Lung microvascular endothelial cell (primary cell): ENCODE data around the gene TTC21A. TPM values are rescaled to one million over a fixed set of nuclear protein-coding genes. Genes with fewer than 3 reads are reported as not detected.
"Not testable (repeated sequence)": the region's sequence is repeated elsewhere in the genome, so short reads cannot be mapped to it uniquely, and the experiment has no call there.

Source experiments
- DNase-seq, 2 donors: peaks; one replicate each; pipeline versions ENCODE4 v3.0.0 to v3.0.0-alpha.2; 2010; ENCODE audit warnings: low read depth in 2 of 2
- total RNA-seq: library from RNA; depleted of rRNA; stranded (reverse); fragments of >200 nt; gene quantifications from 2 replicates; pipeline ENCODE4 v1.2.1, GENCODE V29; 2014

The TTC21A gene
- 1.3 and 1.6 TPM in 2 replicates for total RNA-seq

DNA sequence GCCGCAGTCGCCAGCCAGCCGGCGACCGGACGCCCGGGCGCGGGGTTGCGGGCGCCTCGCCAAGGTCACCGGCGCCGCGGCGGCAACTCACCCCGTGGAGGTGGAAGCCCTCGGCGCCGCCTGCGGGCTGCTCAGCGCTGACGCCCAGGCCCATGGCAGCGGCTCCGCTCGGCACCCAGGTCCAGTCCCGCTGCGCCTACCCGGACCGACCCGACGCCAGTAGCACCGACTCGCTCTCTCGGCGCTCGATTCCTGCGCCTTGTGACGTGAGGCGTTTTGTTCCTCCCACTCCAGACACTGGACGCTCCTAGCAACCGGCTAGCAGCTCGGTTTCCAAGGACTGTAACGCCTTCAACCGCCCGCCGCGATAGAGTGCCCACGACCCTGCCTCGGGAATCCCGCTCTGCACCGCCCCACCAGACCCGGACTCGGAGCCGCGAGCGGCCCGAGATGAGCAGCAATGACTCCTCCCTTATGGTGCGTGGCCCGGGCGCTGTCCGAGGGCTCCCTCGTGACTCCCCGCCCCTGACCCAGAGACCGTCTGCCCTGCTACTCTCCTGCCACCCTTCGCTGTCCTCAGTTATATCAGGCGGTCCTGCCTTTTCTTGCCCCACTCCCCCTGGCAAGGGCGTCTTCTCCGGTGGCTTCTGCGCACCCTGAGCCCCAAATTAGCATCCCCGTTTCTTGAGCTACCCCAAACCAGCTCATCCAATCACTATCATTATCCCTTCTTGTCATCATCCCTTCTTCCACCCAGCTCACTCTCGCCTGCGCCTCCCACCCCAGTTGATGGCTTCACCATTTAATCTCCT is at the start of gene TTC21A, which contains the start of gene GORASP1:
Gene TTC21A, plus strand, starts transcription at position 293 of the 812 bp plus-strand sequence. Its CDS starts 158 bp downstream, at position 451.
Gene GORASP1, minus strand, starts transcription at position 240 of the 812 bp plus-strand sequence. Its CDS starts 86 bp downstream, at position 154.
- peak; percentile 87 to 88 for DNase-seq

GRCh38 chr3:39061228-39061627 is 46.3 kb upstream of the TTC21A start:
- DNase-seq = not testable (repeated sequence)

DNA sequence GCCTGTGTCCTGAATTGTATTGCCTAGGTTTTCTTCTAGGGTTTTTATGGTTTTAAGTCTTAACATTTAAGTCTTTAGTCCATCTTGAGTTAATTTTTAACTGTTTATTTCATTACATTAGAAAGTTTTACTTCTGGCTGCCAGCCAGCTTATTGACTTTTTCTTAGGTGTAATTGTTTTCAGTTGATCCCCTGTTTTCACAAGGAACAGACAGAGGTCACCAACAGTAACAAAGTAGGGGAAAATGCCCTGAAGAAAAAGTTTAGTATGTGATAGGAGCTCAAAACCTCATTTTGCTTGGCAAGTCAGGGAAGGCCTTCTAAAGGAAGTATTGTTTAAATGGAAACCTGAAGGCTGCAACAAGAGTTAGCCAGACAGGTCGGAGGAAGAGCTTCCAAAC is 45.3 kb upstream of the TTC21A start:
- DNase-seq = no peak

GRCh38 chr3:39063143-39063542 is 44.3 kb upstream of the TTC21A start:
- DNase-seq = no peak

GRCh38 chr3:39064646-39065045 is 42.8 kb upstream of the TTC21A start:
- DNase-seq = no peak

GRCh38 chr3:39065197-39065596 is 42.3 kb upstream of the TTC21A start:
- peak; percentile 27 to 40 for DNase-seq

DNA sequence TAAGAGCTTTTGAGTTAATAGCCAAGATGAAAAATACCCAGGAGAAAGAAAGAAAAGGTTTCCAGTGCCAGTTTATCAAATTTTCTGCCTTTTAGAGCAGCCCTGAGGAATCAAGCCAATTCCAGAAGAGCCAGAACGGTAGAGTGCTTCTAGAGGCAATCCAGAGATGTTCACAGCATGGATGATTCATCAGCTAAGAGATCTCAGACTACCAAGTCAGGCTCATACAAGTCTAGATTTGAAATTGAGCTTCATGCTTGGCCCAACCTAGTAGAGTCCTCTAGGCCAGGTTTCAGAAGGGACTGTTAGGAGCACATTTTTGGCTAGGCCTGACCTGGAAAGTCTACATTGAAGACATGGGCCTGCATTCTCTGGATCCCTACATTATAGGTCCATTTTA is 40.2 kb upstream of the TTC21A start:
- no peak for DNase-seq

GRCh38 chr3:39068556-39068955 is 38.9 kb upstream of the TTC21A start:
- no peak for DNase-seq

DNA sequence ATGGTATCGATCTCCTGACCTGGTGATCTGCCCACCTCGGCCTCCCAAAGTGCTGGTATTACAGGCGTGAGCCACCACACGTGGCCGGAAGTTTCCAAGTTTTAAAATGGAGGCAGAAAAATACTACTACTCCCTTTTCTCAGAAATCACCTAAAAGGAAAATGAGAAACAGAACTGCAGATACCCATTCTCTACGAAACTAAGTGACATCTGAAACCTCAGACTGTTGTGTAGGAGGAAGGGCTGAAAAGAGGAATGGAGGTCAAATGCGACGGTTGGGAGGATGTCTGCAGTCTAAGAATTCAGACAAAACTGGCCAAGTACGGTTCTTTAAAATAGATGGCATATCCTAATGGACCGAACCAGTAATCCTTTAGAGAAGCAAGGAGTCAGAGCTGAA is 31.6 kb upstream of the TTC21A start:
- no peak for DNase-seq

DNA sequence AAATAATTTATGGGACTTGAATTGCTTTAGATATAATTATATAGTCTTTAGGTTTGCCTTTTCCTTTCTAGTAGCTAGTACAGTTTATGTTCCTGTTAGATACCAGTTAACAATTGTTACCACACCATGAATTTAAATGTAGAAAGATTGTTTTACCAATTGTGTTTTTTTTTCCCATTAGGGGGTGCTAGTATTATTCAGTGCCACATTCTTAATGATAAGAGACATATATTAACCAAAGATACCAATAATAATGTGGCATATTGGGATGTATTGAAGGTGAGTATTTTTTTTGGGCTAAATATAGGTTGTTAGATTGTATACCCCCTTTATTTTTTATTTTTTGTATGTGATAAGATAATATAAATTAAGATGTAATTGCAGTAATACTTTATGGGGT is 27.9 kb upstream of the TTC21A start:
- no peak for DNase-seq

- DNase-seq = no peak
Measured at GRCh38 chr3:39080026-39080425, 27.5 kb upstream of the TTC21A start.

DNA sequence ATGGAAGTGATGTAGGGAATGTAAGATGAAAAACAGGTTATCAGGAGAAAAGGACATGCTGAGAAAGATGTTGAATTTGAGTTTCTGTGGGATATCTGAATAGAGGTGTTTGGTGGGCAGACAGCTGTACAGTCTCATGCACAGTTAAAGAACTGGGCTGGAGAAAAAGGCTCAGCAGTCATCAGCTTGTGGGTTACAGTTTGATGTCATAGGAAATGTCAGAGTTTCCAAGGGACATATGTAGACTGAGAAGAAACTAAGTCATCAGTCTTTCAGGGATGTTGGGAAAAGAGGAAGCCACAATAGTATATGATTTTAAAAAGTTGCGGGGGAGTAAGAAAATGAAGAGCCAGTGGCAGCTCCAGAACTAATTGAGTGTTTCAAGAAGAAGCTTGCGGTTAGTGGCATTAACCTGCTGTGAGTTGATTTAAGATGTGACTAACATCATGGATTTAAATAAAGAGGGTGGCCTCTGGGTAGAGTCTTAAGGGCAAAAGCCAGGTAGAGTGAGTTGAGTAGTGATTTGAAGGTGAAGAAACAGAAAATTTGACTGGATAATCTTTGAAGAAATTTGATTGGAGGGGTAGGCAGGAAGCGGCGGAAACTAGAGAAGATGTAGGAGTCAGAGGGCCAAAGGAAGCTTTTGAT is 24.7 kb upstream of the TTC21A start:
- DNase-seq = no peak

DNA sequence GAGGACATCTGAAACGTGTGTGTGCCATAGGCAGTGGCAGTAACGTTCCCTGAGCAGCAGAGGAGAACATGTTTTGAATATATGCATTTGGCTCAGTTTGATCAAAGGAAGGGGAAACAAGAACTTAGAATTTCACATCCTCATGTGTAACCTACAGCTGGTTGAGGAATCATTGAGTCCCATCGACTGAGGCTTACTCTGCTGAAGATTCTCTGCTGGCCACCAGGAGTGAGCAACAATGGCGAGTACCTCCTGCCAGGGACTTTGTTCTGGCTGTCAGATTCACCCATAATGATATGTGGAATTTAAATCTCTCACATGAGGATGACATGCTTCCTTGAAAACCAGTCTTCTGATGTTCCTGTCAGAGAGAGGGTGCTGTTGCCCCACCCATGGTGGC is 21.3 kb upstream of the TTC21A start:
- DNase-seq = no peak

DNA sequence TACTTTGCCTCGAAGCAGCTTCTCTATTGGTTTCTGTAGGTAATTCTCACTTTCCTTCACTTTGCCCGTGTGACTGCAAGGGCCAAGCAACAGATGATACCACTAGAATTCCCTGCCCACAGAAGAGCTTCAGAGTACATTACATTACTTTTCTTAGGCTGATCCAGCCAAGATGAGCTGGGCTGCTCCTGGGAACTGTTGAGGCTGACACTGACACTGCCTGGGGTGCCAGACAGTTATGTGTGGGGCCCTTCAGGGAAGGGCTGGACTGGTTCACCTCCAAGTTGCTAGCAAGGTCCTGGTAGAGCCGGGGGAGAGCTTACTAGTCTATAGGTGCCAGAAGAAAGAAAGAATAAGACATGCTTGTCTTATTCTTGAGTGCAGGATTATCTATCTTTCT is 19.0 kb upstream of the TTC21A start:
- DNase-seq = no peak

GRCh38 chr3:39088889-39089288 is 18.6 kb upstream of the TTC21A start:
- peak in 1 of 2 donors; percentile 54 for DNase-seq

GRCh38 chr3:39090922-39091321 is 16.6 kb upstream of the TTC21A start:
- no peak for DNase-seq

DNA sequence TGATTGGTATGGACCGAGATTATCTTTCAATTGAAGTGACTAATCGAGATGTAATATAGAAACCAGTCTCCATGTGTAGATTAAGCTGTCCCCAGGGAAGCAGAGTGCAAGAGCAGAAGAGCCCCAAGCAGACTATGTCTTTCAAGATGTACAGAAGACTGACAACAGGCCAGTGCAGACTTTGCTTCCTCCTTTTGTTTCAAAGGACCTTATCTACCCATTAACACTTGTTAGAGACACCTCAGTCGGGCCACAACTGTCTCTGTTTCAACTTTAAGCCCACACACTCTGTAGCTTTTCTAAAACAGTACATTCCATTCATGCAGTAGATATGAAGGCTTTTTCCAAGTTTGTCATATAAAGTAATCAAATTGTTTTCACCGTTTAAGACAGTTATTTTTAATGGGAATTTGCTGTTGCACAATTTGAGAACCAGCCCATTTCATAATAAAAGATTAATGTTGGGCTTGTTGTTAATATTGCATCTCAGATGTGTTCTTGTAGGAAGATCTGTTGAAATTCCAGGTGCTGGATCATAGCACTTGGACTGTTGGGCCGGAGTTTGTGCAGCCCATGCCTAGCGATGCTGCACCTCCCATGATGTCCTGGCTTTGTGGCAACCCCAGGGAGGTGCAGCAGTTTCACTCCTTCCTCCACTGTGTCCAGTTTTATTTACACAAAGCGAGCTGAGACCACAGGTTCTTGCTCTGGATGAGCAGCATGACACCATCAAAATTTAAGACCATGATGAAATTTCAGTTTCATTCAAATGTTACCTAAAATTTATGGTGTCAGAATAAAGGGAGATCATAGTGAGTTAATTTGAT is 12.4 kb upstream of the TTC21A start:
- DNase-seq = no peak

DNA sequence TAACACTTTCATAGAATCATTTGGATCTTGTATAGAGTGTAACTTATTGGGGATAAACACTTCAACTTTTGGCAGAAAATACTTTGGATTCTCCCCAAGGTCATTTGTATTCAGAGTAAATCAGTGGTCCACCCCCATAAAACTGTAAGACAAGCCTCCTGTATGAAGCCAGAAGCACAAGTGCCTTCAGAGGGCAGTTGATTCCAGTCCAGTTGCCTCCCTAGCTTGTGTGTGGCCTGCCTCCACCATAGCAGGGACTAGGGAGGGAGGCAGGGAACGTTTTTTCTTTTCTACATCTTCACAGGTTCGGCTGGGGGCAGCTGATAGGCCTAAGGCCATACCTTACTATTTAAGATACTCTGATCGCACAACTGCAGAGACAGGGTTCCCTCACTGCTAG is 11.7 kb upstream of the TTC21A start:
- DNase-seq = no peak

GRCh38 chr3:39096775-39097174 is 10.7 kb upstream of the TTC21A start:
- DNase-seq = peak; percentile 32 to 54

- no peak for DNase-seq
Measured at GRCh38 chr3:39097716-39098472, 9.6 kb upstream of the TTC21A start.

- DNase-seq = no peak
Measured at GRCh38 chr3:39098473-39099000, 8.9 kb upstream of the TTC21A start.
